HG02938 (cell line): Measurements from ENCODE around the gene MAP3K15.

Source experiments
- ATAC-seq: cut with Tn5 transposase; IDR thresholded peaks from one replicate; pipeline ENCODE4 v1.9.1; 2021; ENCODE audit warnings: mild to moderate bottlenecking, moderate library complexity; ENCODE audit not compliant: unreplicated experiment

MAP3K15 gene

DNA sequence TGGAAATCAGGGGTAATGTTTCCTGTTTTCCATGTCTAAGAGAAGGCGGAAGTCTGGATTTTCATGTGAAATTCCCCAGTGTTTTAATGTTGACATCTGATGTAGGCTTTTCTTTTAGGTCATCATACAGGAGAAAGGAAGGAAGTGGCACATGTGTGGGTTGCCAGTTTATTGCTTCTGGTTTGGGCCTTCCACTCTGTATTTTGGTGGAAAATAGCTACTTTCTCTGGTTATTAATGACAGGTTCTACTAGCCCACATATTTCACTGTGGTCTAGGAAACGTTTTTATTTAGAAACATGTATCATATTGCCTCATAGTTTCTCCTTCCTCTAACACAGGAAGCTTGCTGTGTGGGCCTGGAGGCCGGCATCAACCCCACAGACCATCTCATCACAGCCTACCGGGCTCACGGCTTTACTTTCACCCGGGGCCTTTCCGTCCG lies 164.3 kb downstream of the MAP3K15 start:
- ATAC-seq, result peak; percentile 91

DNA sequence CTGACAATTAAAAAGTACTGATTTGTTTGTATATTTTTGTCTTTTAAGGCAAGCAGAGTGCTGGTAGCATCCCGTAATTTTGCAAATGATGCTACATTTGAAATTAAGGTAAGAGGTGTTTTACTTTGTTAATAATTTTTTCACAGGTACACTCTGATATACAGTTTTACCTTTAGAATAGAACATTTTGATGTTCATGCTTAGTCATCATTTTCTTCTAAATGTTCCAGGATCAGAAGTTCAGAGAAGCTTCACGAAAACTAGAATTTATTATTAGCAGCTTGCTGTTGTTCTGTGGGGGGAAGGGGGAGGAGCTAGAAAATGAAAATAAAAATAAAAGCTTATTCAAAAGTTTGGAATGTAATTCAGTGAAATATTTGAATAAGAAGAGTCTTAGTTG lies 166.0 kb downstream of the MAP3K15 start:
- no peak for ATAC-seq

DNA sequence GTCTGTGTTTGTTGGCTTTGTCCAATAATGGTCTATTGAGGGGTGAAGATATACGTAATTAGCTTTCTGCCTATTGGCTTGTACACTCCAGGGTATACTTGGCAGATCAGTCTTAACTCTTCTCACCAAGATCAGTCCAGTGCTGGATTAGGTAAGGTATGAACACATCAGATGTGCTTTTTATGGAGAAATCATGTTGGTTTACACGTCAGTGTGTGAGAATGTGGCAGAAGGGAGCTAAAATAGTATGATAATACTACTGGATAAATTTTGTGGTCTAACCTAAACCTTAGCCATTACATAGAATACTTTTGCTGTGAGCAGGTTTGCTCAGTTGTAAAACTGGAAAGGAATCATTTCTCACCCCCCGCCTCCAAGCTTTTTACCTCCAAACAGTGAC lies 167.4 kb downstream of the MAP3K15 start:
- no peak for ATAC-seq

DNA sequence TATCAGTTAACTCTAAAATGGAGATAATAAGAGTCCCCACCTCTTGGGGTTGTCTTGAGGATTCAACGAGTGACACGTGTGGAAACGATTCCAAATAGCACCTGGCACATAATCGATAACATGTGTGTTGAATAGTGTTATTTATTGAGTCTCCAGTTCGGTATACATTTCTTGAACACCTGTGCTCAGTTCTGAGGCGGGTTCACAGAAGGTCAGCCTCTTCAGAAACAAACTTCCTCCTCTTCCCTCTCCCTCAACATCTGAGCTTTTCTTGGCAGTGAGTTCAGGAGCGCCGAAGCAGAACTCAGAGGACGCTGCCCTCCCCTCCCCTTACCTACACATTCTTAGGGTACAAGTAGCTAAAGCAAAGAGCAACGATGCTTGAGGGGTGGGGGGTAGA lies 170.6 kb downstream of the MAP3K15 start:
- ATAC-seq, result no peak

DNA sequence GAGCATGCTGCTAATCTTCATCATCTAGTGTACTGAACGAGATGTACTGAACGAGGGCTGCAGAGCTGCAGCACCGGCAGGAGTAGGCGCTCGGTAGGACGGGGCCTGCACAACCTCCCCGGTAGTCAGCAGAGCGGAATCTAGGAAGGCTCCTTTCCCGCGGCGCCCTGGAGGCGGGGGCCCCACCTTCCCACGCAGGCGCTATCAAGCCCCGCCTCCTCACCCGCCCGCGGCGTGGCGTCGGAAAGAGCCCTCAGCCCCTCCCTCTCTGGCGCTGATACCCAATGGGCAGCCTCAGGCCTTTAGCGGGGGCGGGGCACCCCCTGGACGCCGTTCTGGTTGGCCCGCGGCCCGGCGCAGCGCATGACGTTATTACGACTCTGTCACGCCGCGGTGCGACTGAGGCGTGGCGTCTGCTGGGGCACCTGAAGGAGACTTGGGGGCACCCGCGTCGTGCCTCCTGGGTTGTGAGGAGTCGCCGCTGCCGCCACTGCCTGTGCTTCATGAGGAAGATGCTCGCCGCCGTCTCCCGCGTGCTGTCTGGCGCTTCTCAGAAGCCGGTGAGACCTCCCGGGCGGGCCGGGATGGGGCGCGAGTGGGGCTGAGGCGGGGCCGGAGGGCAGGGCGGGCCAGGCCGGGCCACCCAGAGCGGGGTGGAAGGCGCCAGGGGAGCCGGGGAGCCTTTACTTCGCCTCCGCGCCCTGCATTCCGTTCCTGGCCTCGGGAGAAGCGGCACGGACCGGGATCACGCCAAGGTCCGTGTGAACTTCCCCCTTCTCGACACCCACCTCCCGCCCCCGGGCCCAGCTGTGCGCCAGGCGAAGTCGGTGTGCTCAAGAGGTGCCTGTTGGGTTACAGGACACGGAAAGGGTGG lies 171.5 kb downstream of the MAP3K15 start, which contains the start of gene PDHA1:
PDHA1 (plus strand) TSS at position 393 of the 874 bp plus-strand sequence; CDS start at position 504, 111 bp downstream.
- ATAC-seq, result peak; percentile 98

DNA sequence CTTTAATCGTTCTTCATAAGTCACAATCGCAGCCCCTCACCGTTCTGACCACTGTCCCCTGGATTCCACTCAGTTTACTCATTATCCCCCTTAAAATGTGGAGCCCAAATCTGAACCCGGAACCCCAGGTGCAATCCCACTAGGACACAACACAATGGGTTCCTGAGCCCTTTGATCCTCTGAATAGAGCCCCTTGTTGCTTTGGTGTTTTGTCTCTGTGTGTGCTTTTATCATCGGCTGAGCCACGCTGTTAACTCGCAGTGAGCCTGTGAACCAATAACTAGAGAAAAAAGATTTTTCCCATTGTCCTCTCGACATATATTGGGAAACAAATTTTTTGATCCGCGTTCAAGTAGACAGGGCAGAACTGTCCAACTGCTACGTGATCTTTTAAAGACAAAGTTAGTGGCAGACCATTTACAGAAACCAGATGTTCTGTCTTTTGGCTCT lies 172.2 kb downstream of the MAP3K15 start:
- no peak for ATAC-seq

DNA sequence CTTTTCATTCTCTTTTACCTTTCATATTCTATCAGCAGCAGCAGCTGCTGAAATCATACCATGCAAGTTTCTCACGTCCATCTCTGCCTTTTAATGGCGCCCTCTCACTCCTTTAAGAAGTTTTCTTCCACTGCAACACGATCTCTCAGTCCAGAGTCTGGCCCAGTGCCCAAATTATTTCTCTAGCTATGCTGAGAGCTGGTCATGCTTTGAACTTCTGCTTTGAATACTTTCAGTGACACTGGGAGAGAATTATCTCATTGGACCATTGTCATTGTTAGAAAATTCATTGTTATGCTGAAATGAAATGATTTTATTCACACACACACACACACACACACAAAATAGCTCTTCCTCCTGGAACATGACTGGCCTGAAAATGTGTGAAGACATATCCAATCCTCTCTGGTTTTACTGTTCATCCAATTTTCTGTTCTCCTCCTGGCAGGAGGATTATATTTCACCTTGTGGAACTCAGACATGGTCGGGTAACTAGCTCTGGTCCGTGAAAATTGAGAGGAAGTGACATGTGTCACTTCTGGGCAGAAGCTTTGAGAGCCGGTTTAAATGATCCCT lies 172.9 kb downstream of the MAP3K15 start:
- no peak for ATAC-seq

DNA sequence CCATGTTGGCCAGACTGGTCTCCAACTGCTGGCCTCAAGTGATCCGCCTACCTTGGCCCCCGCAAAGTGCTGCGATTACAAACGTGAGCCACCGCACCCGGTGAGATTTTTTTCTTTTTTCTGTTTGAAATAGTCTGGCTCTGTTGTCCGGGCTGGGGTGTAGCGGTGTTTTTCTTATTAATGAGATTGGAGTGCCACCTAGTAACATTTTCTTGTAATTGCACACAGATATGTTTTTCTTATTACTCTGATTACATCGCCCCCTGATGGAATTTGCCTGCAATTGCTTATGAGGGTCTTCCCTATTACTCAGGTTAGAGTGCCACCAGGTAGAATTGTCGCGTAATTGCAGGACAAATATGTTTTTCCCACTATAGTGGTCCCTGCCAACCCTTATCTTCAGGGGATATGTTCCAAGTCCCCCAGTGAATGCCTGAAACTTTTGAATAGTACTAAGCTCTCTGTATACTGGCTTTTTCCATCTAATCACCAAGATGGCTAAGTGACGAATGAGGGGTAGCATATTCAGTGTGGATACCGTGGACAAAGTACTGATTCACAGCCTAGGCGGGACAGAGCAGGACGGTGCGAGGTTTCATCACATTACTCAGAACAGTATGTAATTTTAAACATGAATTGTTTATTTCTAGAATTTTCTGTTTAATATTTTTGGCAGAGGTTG lies 180.2 kb downstream of the MAP3K15 start:
- ATAC-seq, result no peak

DNA sequence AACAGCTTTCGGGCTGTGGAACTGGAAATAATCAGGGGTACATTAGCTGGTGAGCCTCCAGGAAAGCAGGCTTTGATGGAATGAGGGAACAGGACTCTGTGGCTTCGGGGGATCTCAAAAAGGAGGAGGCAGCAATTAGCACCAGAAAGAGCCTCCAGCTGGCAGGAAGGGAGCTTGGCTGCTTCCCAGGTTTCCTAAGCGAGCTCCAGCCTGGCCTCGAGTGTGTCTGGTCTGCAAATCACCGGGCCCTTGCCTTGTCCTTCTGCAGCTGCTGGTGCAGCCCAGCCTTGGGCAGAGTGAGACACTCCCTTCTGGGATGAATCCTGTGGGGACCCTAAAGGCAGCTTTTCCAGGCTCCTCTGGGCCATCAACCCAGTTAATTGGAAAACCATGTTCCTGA lies 182.3 kb downstream of the MAP3K15 start:
- no peak for ATAC-seq

DNA sequence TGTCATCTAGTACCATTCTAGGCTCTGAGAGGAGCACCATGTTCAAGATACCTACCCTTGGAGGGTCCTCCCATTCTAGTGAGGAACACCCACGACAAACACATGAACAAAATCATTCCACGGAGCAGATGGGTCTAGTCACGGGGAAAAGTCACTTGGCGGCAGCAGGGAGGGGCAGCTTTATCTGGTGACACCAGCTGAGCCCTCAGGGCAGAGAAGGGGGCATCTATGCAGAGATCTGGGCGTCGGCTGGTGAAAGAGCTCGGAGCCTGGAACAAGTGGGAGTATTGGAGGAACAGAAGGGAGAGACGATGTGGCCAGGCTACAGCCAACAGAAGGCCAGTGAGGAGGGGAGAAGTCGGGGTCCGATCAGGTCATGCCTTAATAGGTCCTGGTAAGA lies 183.5 kb downstream of the MAP3K15 start:
- ATAC-seq, result no peak

DNA sequence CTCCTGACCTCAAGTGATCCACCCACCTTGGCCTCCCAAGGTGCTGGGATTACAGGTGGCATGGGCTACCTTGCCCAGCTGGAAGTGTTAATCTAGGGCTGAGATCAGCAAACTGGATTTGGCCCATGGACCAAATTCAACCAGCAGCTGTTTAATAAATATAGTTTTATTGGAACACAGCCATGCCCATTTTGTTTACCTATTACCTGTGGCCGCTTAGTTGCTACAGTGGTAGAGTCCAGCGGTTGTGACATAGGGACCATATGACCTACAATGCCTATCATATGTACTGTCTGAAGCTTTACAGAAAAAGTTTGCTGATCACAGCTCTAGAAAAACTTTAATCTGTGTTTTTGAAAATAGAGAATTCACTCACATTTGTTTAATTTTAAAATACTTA lies 188.7 kb downstream of the MAP3K15 start:
- no peak for ATAC-seq
